HT1080 (cell line): Measurements from ENCODE around the gene ITGA6. TPM values are rescaled to one million over a fixed set of nuclear protein-coding genes. Genes with fewer than 3 reads are reported as not detected.
A peak's percentile ranks its signal among the peaks of the same experiment; 100 is the strongest.

Experiments used
- DNase-seq: peaks from one replicate; pipeline ENCODE4 v3.0.0-alpha.2; 2015; ENCODE audit warnings: low read depth
- polyA plus RNA-seq, 2 experiments: library from polyadenylated mRNA; depleted of rRNA; stranded (reverse); fragments of >200 nt; gene quantifications; 2 replicates each; pipeline ENCODE4 v1.2.3, GENCODE V29; 2015
- total RNA-seq: library from RNA; depleted of rRNA; stranded (reverse); fragments of >200 nt; shearing (Covaris generic); gene quantifications from 2 replicates; pipeline ENCODE4 v1.2.3, GENCODE V29; 2014; rRNA removed

ITGA6 gene
- 311 and 345 TPM in 2 replicates for total RNA-seq
- 221 and 294 TPM in 2 replicates for polyA plus RNA-seq (2015; cell fraction: cytosol; rRNA removed)
- polyA plus RNA-seq (2015; cell fraction: nucleus; rRNA removed) = 505 and 588 TPM in 2 replicates

DNA sequence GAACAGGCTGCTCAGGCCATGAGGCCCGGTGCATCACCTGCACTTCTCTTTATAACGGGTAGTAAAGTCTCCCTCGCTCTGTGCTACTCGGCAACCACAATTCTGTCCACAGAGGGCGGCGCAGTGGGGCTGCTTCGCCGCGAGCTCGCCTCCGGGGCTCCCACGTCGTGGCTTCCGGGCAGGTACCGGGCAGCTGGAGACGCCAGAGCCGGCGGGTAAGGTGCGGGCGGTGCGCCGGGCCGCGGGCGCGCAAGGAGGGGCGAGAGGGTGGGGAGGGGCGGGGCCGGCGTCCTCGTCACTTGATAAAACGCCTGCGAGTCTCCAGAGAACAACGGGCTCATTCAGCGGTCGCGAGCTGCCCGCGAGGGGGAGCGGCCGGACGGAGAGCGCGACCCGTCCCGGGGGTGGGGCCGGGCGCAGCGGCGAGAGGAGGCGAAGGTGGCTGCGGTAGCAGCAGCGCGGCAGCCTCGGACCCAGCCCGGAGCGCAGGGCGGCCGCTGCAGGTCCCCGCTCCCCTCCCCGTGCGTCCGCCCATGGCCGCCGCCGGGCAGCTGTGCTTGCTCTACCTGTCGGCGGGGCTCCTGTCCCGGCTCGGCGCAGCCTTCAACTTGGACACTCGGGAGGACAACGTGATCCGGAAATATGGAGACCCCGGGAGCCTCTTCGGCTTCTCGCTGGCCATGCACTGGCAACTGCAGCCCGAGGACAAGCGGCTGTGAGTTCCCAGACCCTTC, at the start of gene ITGA6:
TSS of gene ITGA6 (plus strand) at position 331 of the 734 bp plus-strand sequence.
- DNase-seq = peak; percentile 84

DNA sequence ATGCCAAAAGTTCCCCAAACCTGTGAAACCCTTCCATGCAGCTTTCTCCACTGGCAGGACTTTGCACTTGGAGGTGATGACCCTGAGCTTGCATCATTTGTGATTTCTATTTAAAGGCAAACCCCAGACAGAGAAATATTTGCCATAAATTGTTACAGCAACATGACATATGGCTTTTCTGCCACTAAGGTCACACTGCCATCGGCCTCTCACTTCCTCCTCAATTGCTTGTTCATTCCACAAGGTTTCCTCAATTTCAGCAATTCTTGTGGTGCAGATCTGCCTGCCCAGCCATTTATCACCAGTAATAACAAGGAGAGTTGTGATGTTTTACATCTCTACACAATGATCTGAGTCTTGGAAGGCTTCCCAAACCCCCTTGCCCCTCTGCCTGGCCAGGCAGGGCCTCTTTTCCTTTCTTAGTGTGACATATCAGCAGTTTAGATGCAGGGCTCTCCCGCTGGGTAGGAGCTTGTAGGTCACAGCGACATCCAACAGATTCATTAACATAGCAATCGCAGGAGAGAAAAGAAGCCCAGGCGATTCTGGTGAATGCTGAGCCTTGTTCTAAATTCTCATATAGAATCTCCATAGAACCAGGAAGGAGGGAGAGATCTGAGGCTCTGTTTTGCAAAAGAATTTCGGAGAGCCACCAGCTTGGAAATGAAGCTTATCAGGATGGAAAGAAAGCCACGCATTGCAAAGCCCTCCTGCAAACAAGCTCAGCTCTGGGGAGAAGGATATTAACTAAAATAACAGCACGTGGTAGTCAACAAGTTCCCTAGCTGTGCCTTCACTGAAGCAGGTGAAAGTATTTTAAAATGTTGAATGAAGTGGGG, 46.7 kb upstream of the ITGA6 start:
- DNase-seq = no peak

DNA sequence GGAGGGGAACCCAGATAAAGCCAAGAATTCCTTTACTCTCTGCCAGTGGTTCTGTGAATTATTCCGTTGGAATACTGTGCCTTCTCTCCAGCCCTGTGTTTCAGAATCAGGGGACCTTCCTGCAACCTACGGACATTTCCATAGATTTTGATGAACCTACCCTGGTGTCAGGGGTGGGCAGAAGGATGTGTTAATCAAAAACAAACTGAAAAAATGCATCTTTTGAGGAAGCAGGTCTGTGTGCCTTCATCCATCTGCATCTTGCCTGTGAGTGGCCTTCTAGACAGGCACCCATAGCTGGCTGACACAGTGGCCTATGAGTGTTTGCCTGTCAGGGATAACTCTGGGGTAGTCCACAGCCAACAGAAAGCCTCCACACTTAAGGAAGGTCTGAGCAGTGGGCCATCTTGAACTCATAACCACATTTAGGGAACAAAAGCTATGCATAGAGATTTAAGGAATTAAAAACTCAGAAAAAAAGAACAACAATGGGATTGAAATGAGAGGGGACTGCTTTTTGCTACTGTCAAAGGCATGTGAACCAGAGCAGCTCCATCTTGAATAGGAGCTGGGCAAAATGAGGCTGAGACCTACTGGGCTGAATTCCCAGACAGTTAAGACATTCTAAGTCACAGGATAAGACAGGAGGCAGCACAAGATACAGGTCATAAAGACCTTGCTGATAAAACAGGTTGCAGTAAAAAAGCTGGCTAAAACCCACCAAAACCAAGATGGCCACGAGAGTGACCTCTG, 45.9 kb upstream of the ITGA6 start:
- no peak for DNase-seq

DNA sequence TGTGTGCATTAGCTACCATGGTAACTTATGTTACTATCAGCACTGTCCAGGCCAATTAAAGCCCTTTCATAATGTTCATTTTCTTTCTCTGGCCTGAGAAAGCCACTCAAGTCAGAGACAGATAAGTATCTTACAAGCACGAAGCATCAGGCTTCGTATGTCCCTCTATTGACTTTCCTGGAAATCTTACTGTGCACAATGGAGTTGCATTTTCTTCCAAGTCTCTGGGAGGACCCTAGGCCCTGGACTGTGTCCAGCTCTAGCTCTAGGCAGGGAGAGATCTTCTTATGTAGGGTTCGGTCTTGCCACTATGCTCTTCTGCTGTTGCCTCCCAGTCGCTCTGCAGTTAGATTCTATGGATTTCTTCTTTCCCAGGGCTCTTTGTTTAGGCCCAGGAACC, 40.0 kb upstream of the ITGA6 start:
- DNase-seq = no peak

DNA sequence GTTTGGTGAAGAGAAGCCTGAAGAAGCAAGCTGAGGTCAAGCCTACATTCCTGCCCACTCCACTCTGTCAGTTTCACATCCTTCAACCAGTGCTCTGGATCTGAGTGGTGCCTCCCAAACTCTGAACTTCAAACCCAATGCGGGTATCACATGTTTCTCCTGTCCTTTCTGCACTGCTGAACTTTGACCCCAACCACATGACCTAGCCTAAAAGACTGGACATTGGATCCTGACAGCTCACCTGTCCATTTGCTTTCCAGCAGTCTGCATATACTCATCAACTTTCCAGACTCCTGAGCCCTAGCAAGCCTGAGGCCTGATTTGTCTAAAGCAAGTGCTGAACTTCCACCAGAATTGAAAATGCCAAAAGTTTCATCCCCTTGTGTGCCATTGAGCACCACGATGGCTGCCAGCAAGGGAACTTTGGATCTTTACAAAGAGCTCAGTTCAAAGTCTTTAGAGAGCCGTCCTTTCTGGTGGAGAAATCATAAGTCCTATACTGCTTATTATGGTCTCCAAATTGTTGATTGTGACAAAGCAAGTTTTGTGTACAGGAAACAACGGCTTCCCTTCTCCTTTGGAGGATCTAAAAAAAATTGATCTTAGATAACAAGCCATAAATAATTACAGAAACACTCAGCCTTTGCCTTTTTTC, 37.6 kb upstream of the ITGA6 start:
- DNase-seq = no peak

DNA sequence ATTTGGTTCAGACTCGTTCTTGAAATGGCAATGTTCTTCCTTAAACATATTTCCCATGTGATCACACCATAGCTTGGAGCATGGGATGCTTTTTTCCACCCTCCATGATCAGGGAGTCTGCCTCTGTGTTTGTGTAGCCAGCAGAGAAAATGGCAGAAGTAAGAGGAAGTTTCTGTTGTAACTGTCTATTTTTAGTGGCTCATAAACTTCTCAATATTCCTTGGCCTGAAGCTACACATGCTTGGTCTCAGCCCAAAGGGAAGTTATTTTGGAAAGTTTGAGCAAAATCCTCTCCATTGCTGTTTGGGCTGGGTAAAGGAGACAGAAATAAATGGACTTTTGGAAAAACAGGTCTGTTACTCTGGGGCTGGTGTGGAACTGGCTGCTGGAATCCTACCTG, 33.4 kb upstream of the ITGA6 start:
- DNase-seq = no peak

DNA sequence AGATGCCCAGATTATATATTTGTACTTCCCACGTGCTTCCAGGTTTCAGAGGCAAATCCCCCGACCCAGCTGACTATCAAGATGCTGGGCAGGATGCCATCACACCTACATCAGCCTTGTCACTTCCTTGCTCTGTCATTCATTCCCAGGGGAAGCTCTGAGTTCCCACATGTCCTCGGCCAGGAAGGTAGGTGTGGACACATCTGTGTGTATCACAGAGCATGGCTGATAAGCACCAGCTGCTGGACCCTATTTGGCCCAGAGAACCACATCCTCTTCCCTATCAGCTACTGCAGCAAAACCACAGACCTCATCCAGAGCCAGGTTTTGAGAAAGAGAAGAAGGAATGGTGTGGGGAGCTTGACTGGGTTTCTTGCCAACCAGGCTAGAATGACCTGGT, 31.9 kb upstream of the ITGA6 start:
- DNase-seq = peak; percentile 55

DNA sequence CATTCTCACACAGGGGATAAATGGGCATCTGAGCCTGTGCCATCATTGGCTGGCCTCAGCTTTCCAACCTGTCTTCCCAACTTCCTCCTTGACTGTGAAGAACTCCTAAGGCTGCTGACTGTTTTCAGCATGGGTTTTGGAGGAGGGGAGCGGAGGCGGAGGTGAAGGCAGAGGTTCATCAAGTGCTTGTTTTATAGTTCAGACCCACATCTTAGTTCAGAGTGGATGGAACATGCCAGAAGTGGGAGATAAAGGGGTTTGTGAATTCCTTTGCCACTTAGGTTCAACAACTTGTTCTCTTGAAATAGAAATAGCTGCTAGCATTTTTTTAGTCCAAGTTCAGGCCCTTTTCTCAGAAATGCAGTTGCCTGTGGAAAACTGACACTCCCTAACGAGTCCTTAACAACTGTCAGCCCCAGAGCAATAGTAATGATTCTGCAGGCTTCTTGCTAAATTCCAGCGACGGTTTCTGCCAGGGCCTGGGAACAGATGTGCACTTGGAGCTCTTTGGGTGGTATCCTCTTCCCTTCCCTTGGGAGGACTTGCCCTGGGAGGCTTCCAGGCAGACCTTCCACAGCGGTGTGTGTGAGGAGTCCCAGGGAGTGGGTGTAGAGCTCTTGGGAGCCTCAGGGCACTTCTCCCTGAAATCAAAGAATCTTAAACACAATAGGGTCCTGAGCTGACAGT, 30.1 kb upstream of the ITGA6 start:
- no peak for DNase-seq

DNA sequence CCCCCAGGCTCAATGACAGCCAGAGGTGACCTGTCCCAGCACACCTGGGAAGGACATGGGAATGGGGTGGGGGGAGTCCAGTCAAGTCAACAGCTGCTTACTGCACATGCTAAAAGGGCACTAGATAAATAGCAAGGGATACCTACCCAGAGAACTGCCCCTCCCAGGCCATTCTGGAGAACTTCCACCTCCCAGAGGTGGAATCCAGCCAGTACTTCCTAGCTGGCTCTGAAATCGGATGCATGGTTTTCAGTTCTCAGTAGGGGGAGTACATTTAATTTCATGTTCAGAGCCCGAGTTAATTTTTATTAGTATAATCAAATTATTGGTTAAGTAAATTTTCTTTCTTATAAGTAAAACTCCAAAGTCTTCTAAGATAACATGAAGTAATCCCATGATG, 28.9 kb upstream of the ITGA6 start:
- DNase-seq = no peak

DNA sequence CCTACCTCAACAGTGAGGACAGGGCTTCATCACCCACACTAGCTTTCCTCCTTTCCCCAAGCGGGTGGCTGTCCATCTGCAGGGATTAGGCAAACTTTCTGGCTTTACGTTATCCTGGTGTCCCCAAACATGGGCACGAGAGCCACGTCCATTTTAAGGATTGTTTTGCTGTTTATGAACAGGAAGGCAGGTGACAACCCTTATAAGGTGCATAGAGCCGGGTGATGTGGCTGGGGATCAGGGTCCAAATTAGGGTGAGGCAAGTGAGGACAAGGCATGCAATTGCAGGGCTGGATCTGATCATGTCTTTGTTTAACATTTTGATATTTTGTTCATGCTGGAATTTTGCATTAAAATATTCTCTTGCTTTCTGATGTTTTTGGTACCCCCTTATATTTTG, 27.6 kb upstream of the ITGA6 start:
- no peak for DNase-seq

DNA sequence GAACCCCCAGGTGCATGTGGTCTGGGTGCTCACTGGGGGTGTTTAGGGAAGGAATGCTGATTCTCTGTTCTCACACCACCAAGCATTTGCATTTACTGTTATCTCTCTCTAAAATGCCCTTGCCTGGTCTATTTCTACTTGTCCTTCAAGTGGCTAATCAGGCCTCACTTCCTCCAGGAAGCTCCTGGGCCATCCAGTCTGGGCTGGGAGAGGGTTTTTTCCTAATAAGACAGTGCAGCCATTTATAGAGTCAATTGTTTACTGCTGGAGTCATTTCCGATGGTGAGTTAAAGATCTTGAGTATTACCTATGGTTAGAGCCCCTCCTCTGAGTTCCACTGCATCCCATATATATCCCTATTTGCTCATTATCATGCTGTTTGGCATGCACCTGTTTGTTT, 25.2 kb upstream of the ITGA6 start:
- DNase-seq = no peak

DNA sequence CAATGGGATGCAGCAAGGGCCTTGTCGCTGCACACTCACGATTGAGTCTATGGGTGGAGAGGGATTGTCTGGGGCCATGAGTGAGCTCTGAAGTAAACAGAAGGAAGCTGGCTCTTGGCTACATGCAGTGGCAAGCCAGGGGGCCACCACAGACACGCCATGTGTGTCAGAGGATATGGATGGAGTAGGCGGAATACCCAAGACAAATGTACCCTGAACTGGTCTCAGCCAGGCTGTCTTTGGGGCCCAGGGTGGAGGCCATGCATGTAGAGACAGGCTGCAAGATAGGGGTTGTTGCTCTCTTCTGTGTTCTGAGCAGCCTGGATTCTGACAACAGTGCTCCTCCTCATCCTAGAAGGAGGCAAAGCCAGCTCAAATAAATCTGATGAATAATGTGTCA, 24.0 kb upstream of the ITGA6 start:
- no peak for DNase-seq

DNA sequence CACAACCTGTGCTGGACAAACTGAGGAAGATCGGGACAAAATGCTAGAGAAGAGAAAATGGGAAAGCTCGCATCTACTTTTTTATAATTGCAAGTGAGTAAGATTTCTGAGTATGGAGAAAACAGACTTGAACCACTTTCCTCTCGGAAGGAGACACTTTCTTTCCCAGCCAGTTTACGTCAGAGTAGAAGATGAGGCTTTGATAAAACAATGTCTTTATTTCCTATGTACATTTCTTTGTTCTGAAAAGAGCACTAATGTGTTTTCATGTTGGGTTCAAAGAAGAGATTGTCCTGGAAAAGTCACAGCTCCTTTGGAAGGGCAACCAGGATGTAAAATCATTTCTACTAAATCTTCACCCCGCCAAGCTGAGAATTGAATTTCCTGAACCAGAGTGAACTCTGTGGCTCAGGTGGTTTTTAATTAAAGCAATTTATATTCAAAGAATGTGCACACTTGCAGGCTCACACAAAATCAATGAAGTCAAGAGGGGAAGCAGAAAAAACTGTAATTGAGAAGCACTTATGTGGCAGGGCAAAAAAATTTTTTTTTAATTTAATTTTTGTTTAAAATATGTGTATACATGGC, 23.4 kb upstream of the ITGA6 start:
- DNase-seq = no peak

DNA sequence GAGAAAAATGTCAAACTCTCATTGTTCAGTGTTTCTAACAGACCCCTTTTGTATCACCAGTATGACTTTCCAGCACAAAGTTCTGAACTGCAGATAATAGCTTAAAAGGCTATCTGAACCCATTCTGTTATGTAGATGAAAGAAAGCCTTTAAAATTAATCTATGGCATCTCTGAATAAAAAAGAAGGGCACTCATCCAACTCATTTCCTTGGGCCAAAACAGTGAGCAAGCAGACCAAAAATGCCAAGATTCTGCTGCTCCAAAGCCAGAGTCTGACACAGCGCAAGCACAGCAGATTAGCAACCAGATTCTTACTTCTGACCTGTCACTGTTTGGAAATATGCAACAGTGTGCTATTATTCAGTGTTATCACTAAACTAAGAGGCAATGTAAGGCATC, 22.6 kb upstream of the ITGA6 start:
- peak; percentile 58 for DNase-seq

DNA sequence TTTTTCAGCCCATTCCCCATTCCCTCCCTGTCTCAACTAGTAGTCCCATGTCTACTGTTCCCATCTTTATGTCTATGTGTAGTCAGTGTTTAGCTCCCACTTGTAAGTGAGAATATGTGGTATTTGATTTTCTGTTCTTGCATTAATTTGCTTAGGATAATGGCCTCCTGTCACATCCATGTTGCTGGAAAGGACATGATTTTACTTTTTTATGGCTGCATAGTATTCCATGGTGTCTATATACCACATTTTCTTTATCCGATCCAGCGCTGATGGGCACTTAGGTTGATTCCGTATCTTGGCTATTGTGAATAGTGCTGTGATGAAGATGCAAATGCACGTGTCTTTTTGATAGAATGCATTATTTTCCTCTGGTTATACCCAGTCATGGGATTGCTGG, 21.7 kb upstream of the ITGA6 start:
- DNase-seq = no peak

DNA sequence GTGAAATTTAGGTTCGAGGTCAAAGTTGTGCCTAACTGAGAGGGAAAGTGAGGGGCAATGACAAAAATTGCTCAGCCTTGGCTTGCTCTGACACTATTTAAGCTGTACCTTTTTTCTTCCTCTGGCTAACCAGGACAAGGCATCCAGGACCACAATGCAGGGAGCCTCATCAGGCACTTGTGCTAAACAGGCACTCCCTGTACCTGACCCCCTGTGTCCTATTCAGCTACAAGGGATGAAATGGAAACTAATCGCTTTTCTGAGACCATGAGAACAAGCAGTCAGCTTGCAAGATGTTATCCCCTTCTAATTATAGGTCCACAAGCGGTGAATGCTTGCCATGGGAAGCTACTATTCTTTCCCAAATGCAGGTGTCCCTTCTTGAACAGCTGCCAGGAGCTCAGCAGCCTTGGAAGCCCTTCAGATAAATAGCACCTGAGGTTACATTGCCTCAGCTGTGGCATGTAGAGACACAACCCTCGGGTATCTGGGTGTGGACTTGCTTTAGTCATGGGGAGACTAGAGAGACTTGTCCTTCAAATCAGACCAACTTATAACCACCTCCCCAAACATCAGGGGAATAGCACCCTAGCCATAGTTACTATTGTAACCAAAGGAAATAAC, 19.1 kb upstream of the ITGA6 start:
- DNase-seq = no peak

DNA sequence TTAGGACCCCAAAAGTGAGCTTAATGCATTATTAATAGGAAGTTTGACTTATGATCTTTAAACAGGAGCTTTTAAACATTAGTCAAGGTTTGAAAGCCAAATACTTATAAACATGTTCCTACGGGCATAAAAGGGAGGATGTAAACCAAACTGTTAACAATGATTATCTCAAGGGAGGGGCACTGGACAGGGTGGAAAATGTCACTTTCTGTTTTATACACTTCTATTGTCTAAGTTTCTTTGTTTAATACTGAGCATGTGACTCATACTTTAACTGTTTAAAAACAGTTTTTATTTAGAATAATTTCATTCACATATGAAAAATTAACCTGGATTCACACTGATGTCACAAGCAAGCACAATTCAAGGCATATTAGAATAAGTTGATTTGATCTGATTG, 18.3 kb upstream of the ITGA6 start:
- no peak for DNase-seq

DNA sequence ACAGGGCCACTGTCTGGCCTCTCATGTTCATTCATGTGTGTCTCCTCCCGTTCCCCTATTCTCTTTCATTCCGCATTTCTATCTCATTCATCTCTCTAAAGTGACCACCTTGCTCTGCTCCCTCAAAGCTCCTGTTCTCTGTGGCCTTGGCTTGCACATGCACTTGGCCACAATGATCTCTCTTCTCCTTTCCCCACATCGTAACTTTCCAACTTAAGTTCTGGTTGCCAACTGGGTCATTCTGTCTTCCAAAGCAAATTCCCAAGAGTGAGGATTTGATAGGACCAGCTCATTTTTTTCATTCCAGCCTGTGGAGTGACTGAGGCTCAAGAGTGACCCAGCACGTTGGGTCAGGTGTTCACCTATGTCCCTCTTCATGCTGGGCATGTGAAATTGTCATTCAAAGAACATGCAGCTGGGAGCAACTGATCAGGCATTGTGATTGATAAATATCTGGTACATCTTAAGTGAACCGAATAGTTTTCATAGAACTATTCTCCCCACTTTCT, 14.3 kb upstream of the ITGA6 start:
- no peak for DNase-seq

DNA sequence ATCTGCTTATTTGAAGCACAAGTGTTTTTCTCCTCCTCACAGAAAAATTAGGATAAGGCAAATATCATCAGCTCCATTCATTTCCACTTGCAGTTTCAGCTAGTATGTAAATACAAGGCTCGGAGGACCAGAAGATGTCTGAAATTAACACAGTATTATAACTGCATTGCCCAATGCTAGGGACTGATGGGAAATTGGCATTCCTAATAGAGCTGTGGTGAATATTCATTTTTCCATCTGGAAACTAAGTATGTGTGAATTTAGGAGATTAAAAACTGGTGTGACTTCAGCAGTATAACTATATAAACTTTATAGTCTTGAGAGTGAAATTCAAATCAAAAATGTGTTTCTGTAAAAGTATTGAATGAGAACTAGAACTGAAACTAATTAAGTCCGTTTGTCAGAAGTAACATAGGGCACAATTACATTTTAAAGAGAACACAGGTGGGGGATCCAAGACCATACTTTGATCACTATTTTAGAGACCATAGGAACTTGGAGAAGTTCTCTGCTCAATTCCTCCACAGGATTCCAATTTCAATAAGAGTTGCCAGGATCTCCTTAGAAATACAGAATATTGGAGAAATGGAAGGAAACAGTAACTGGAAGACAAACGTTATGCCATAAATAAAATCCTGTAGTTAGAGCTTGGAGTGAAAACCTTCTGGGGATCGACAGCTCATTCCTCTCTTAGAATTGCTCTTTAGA, 12.1 kb upstream of the ITGA6 start:
- DNase-seq = no peak
